ENCODE data around the gene CFAP91.
"Not testable (repeated sequence)": the region's sequence is repeated elsewhere in the genome, so short reads cannot be mapped to it uniquely, and the experiment has no call there.

Gene CFAP91

GRCh38 chr3:119678209-119678608 lies 24.6 kb upstream of the CFAP91 start:
- not testable (repeated sequence) for DNase-seq

- DNase-seq: no peak
These were observed 22.9 kb upstream of the CFAP91 start for GRCh38 chr3:119679874-119680273.

- peak; percentile 29 for DNase-seq
These were observed 21.5 kb upstream of the CFAP91 start for GRCh38 chr3:119681279-119681678.

- no peak for DNase-seq
These were observed 19.4 kb upstream of the CFAP91 start for GRCh38 chr3:119683421-119683820.

GRCh38 chr3:119690043-119690656 lies 12.7 kb upstream of the CFAP91 start:
- peak; percentile 29 for DNase-seq

GRCh38 chr3:119695480-119695879 lies 7.3 kb upstream of the CFAP91 start:
- DNase-seq: peak; percentile 25

GRCh38 chr3:119697394-119697793 lies 5.4 kb upstream of the CFAP91 start:
- DNase-seq: no peak

DNA sequence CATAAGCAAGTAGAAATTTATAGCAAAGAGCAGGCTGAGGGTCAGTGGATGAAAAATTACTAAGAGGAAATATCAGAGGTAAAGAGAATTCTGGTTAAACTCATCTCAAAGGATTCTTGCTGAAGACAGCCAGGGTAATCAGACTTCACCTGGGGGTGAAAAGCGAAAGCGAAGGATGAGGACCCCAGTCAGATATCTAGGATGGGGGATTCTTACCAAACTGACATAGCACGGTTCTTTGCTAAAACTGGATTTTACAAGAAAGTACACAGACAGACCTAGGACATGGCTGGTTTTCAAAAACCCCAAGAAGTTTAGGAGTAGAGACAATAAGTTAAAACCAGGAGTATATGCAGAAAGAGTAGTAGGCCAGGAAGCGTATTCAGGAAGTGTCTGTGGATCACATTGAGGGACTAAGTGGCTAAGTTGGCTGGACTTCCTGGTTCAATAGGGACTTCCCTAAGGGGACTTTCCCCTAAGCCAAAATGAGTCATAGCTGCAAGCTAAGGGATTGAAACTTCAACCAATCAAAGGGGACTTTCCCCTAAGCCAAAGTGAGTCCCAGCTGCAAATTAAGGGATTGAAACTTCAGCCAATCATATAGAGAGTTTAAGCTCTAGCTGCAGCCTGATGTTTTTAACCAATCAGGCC lies 2.4 kb upstream of the CFAP91 start:
- peak; percentile 55 for DNase-seq

DNA sequence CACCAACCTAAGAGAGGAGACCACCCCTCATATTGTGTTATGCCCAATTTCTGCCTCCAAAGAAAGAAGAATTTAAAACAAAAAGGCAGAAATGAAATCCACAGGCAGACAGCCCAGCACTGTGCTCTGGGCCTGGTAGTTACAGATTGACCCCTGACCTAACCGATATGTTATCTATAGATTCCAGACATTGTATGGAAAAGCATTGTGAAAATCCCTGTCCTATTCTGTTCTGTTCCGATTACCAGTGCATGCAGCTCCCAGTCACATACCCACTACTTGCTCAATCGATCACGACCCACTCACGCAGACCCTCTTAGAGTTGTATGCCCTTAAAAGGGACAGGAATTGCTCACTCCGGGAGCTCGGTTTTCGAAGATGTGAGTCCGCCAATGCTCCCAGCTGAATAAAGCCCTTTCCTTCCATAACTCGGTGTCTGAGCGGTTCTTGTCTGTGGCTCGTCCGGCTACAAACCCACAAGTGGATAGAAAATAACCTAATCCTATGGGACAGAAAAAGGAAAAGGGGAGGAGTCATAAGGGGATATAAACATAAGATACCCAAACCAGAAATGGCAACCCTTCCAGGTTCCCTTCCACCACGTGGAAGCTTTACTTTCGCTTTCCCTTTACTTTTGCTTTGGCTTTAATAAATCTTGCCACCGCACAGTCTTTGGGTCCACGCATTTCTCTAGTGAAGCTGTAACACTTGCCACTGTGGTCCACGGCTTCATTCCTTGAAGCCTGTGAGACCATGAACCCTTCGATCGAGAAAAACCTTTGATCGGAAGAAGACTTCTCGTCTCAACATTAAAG lies 1.7 kb upstream of the CFAP91 start:
- DNase-seq: no peak

DNA sequence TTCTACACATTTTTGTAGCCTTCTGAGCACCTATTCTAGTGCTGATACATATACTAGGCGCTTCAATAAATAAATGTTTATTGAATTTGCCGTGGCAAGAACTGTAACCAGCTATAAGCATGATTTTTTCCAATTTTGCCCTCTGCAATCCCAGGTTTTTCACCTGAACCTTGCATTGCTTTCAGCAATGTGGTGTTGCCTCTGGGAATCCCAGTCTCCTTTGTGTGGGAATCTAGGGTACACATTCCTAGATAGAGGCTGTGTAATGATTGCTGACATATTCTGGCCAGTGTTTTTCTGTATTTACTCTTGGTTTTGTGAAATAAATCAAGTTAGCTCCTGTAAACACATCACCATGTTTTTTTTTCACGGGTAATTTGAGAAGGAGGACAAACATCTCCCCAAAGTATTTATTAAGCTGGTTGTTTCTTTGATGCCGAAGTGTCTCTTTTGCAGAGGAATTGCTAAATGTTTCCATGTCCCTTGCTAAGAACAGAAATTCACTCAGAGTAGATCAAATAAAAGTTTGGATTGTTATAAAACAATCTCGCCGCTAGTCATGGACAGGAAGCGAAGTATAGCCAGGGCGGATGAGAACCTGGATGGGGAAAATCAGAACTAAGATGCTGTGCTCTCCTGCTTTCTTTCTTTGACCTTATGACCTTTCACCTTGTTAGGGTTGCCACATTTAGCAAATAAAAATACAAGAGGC lies 1.2 kb downstream of the CFAP91 start:
- DNase-seq: no peak

GRCh38 chr3:119715105-119715504 lies 12.3 kb downstream of the CFAP91 start:
- no peak for DNase-seq

- DNase-seq: no peak
These were observed 14.2 kb downstream of the CFAP91 start for GRCh38 chr3:119716998-119717397.

- DNase-seq: no peak
These were observed 14.7 kb downstream of the CFAP91 start for GRCh38 chr3:119717520-119717919.

DNA sequence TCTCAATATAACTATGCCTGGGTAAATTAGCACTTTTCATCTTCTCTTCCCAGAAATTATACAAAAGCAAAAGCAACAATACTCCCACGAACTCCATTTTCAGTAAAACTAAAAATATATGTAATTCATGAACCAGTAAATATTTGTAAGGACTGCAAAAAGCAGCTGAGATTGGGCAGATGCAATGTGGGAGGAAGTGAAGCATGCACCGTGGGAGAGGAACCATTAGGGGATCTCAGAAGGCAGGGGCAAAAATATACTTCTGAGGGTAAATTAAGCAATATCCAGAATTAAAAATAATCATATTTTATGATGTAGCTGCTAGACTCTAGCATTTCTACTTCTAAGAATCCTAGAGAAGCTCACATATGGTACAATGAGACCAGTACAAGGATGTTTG lies 20.2 kb downstream of the CFAP91 start:
- DNase-seq: no peak

DNA sequence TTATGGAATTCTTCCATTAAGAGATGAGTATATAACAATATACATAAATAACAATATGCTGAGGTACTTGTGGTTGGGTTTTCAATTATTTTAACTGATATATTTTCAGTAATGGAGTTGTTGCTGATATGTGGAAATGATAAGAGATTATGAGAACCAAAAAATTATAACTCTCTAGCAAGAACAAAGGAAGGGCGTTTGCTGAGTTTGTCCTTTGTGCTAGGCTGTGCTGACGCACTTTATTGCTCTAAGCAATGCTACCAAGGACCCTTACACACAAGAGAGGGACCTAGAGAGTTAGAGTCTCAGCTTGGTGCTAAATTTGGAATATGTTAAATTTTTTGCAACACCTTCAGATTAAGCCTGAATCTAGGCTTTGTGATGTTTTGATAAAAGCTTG lies 24.1 kb downstream of the CFAP91 start:
- no peak for DNase-seq

GRCh38 chr3:119729996-119730395 lies 27.2 kb downstream of the CFAP91 start:
- DNase-seq: no peak

- peak; percentile 47 for DNase-seq
These were observed 28.9 kb downstream of the CFAP91 start for GRCh38 chr3:119731560-119732343.

GRCh38 chr3:119733812-119734211 lies 31.0 kb downstream of the CFAP91 start:
- no peak for DNase-seq

DNA sequence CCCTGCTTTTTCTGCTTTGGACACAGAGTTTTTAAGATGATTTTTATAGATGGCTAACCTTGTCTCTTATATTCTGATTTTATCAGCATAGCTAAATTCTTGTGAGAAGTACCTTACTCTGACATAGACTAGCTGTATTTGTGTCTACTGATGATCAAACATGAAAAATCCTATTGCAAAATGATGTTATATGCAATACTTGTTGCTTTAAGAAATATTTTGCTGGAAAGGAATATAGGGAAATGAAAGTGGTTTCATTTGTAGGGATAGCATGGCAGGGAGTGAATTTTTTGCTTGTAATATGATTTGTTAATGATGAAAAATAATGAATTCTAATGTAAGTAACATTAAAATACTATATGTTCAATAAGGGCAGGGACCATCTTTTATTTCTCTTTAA lies 35.9 kb downstream of the CFAP91 start:
- DNase-seq: no peak

DNA sequence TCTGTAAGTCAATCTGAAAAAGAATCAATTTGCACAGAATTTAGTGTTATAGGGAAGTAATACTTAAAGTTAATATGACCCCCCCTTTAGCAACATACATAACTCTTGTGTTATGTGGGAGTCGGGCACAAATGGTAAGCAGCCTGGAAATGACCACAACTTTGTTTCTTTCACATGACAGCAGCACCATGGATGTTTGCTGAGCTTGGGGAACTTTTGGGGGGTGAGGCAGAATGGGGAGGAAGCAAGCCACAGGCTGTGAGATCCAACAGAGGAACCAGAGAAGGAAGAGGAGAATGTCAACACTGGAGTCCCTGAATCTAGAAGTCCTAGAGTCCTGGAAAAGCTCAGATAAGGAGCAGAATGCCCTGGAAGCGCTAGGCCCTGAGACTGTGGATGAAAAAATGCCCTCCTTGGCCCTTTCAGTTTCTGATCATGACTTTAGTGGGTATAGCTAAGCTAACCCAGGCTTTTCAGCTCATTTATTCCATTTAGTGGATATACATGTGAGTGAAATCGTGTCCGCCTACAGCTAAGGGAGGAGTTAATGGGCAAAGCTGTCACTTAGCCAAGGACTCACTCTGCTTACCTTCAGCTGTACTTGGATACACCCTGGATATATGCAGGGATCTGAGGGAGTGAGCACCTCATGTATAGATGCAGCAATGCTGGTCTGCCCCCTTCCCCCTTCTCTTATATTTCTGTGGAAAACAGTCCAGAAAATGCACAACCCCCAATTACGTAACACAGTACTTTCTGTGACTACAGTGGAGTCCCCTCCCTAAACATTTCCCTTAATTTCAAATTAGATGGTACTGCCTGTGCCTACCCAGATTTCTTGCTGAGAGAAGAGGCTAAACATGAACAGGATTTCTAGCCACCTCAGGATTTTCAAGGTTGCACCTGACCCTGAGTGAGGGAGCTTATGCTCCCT lies 39.1 kb downstream of the CFAP91 start:
- DNase-seq: no peak

GRCh38 chr3:119743921-119744320 lies 41.1 kb downstream of the CFAP91 start:
- no peak for DNase-seq
